IMR-90 (cell line): ENCODE measurements around the gene STAC3. TPM values are rescaled to one million over a fixed set of nuclear protein-coding genes. Genes with fewer than 3 reads are reported as not detected.
A peak's percentile ranks its signal among the peaks of the same experiment; 100 is the strongest.

Source experiments
- ATAC-seq: fragments of 200-7000 bp; cut with Tn5 transposase; 2 replicates; pipeline ENCODE4 v1.9.1; 2020; ENCODE audit warnings: low read depth, mild to moderate bottlenecking, moderate library complexity
- BruUV-seq: library from RNA; stranded (reverse); fragments of 400-500 nt; replicated peaks from 2 replicates; lab custom pipeline; 2021; lab: Mats Ljungman, UMichigan
- CTCF ChIA-PET: fragments of 300-600 bp; formaldehyde crosslinking; extraction: SDS; loops from one replicate; lab custom pipeline; 2021; ENCODE audit warnings: antibody characterized with exemption; lab: Yijun Ruan, JAX
- POLR2A ChIA-PET: fragments of 300-600 bp; sonication (Branson Sonifier 250); formaldehyde crosslinking; loops from one replicate; lab custom pipeline; 2022; ENCODE audit warnings: antibody characterized with exemption; ENCODE audit not compliant: unreplicated experiment; lab: Charles Lee
- DNase-seq: peaks from one replicate; pipeline ENCODE4 v3.0.0; 2013
- H2AFZ ChIP-seq: replicated peaks from 2 replicates; pipeline ENCODE3; 2013; ENCODE audit warnings: low read length, mild to moderate bottlenecking; ENCODE audit not compliant: poor library complexity
- H2AK5ac ChIP-seq: 2 replicates; pipeline ENCODE4 v1.6.1; 2013; ENCODE audit warnings: low read depth, low read length, inconsistent platforms
- H2AK9ac ChIP-seq: replicated peaks from 2 replicates; pipeline ENCODE3; 2013; ENCODE audit warnings: mild to moderate bottlenecking, low read depth, low read length, moderate library complexity; ENCODE audit not compliant: poor library complexity
- H2BK120ac ChIP-seq: 2 replicates; pipeline ENCODE4 v1.6.1; 2013; ENCODE audit warnings: low read depth, low read length, inconsistent platforms
- H2BK15ac ChIP-seq: 3 replicates; pipeline ENCODE4 v1.6.1; 2013; ENCODE audit warnings: low read depth, low read length, inconsistent platforms
- H2BK20ac ChIP-seq: 2 replicates; pipeline ENCODE4 v1.6.1; 2013; ENCODE audit warnings: low read depth, mild to moderate bottlenecking, inconsistent platforms, low read length, moderate library complexity
- H2BK5ac ChIP-seq: 2 replicates; pipeline ENCODE4 v1.6.1; 2013; ENCODE audit warnings: mild to moderate bottlenecking, low read depth, low read length, inconsistent platforms; ENCODE audit not compliant: poor library complexity, severe bottlenecking
- H3K14ac ChIP-seq: replicated peaks from 2 replicates; pipeline ENCODE4 v1.6.1; 2013; ENCODE audit warnings: low read depth, low read length, inconsistent platforms
- H3K18ac ChIP-seq: 2 replicates; pipeline ENCODE4 v1.6.1; 2013; ENCODE audit warnings: low read depth, low read length, control low read depth
- H3K23ac ChIP-seq: 2 replicates; pipeline ENCODE4 v1.6.1; 2013; ENCODE audit warnings: low read depth, low read length, inconsistent platforms
- H3K27ac ChIP-seq: 2 replicates; pipeline ENCODE4 v1.5.1; 2013; ENCODE audit warnings: mild to moderate bottlenecking, control low read depth, low read length; ENCODE audit not compliant: insufficient read depth
- H3K27me3 ChIP-seq: 2 replicates; pipeline ENCODE4 v1.6.1; 2013; ENCODE audit warnings: low read length; ENCODE audit not compliant: control insufficient read depth, insufficient read depth
- H3K36me3 ChIP-seq: 2 replicates; pipeline ENCODE4 v1.6.1; 2013; ENCODE audit warnings: low read length, mixed read lengths; ENCODE audit not compliant: control insufficient read depth, insufficient read depth
- H3K4ac ChIP-seq: 2 replicates; pipeline ENCODE4 v1.6.1; 2013; ENCODE audit warnings: low read depth, low read length, inconsistent platforms
- H3K4me1 ChIP-seq: 2 replicates; pipeline ENCODE4 v1.6.1; 2013; ENCODE audit warnings: low read length, mixed read lengths; ENCODE audit not compliant: control insufficient read depth, insufficient read depth
- H3K4me2 ChIP-seq: 2 replicates; pipeline ENCODE4 v1.6.1; 2013; ENCODE audit warnings: low read depth, mild to moderate bottlenecking, control low read depth, low read length, moderate library complexity
- H3K4me3 ChIP-seq: 2 replicates; pipeline ENCODE4 v1.5.1; 2013; ENCODE audit warnings: low read depth, mild to moderate bottlenecking, control low read depth, low read length, moderate library complexity; ENCODE audit not compliant: insufficient read depth
- H3K56ac ChIP-seq: 2 replicates; pipeline ENCODE4 v1.6.1; 2013; ENCODE audit warnings: low read length, inconsistent platforms; ENCODE audit not compliant: insufficient read depth; ENCODE audit errors: extremely low read depth
- H3K79me1 ChIP-seq, 2 experiments: 2 replicates each; pipeline ENCODE4 v1.6.1; 2013; ENCODE audit warnings: low read length in 2 of 2, inconsistent platforms in 1 of 2, low read depth in 1 of 2
- H3K9ac ChIP-seq: 2 replicates; pipeline ENCODE4 v1.6.1; 2013; ENCODE audit warnings: low read depth, low read length, control low read depth
- H3K9me1 ChIP-seq: 2 replicates; pipeline ENCODE4 v1.6.1; 2013; ENCODE audit warnings: low read length, inconsistent platforms; ENCODE audit not compliant: insufficient read depth
- H3K9me3 ChIP-seq: 2 replicates; pipeline ENCODE4 v1.6.1; 2013; ENCODE audit warnings: low read length; ENCODE audit not compliant: control insufficient read depth, insufficient read depth
- H4K20me1 ChIP-seq: 2 replicates; pipeline ENCODE4 v1.6.1; 2013; ENCODE audit warnings: low read length, inconsistent platforms; ENCODE audit not compliant: insufficient read depth
- H4K5ac ChIP-seq: 2 replicates; pipeline ENCODE4 v1.6.1; 2013; ENCODE audit warnings: mild to moderate bottlenecking, low read depth, low read length, control low read depth
- H4K8ac ChIP-seq, 2 experiments: 2 replicates each; pipeline ENCODE4 v1.6.1; 2013; ENCODE audit warnings: low read depth in 2 of 2, low read length in 2 of 2, control low read depth in 1 of 2, inconsistent platforms in 1 of 2
- H4K91ac ChIP-seq: 2 replicates; pipeline ENCODE4 v1.6.1; 2013; ENCODE audit warnings: low read depth, low read length, inconsistent platforms; ENCODE audit not compliant: insufficient read depth
- FOS ChIP-seq: fragments of 150-350 bp; IDR thresholded peaks from 2 replicates; pipeline ENCODE4 v1.6.1; 2016; ENCODE audit warnings: low read depth, low read length
- POLR2A ChIP-seq: IDR thresholded peaks from 2 replicates; pipeline ENCODE4 v1.6.1; 2012; ENCODE audit warnings: mild to moderate bottlenecking, low read depth, low read length
- WGBS, 2 experiments: methylation state at CpG; one replicate each; pipeline versions ENCODE4 v1.1.5 to v1.1.7; 2013; ENCODE audit warnings: missing lambda C conversion rate in 2 of 2; ENCODE audit not compliant: insufficient read length in 1 of 2; ENCODE audit errors: extremely low coverage in 2 of 2; 5-methylcytosine and 5-hydroxymethylcytosine counted together
- dilution Hi-C: fragments of 300-500 bp; cut with HindIII; formaldehyde crosslinking; loops from one replicate; pipeline ENCODE4 v1.14.3; 2018; ENCODE audit warnings: low sequenced_read_pairs; ENCODE audit not compliant: unreplicated experiment
- in situ Hi-C: fragments of 300-500 bp; cut with MboI; formaldehyde crosslinking; loops from 3 replicates; pipeline ENCODE4 v1.14.3; 2019; ENCODE audit warnings: low sequenced_read_pairs, inconsistent platforms, mixed read lengths
- intact Hi-C: fragments of 100-400 bp; cut with micrococcal nuclease; formaldehyde crosslinking; loops from 2 replicates; pipeline ENCODE4 v1.10.0; 2022
- polyA plus RNA-seq, 3 experiments: library from polyadenylated mRNA; depleted of rRNA; stranded (reverse); fragments of >200 nt; gene quantifications; 2 replicates each; pipeline ENCODE4 v1.2.3, GENCODE V29; 2012; ENCODE audit warnings: low replicate concordance in 1 of 3
- total RNA-seq: library from RNA; depleted of rRNA; stranded (reverse); fragments of >200 nt; gene quantifications from 2 replicates; pipeline ENCODE4 v1.2.3, GENCODE V29; 2012
- TF ChIP-seq, protein P1 (sequence below): fragments of 150-350 bp; IDR thresholded peaks from 2 replicates; pipeline ENCODE4 v1.6.1; 2017; ENCODE audit warnings: mild to moderate bottlenecking, antibody characterized with exemption, low read length, low read depth

The STAC3 gene
- total and polyA plus RNA-seq, 2 of the 4 experiments (the other 2 are of a cell fraction): 0.18 to 0.67 TPM

DNA sequence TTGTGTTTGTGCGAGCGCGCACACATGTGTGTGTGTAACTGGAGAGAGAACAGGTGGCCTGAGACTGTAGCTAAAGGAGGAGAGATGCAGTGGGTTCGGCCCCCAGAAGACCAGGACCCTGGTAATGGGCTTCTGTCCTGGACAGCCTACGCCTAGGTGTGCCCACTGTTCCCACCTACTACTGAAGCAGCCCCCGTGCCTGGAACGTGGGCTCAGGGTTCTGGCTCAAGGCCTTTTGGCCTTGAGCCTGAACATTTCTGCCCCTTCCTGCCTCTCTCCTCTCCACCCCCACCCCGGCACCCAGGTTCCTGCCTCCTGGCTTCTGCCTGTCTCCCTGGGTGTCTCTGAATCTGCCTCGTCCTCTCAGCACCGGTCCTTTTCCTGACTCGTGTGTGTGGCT is 35.9 kb downstream of the STAC3 start:
- H4K5ac ChIP-seq: no peak overlapping the region
- intact Hi-C loops: no loop called here
- DNase-seq (no peak), ATAC-seq (no peak)
- no peak overlapping the region for H3K4me3 ChIP-seq
- no peak overlapping the region for H2AK5ac ChIP-seq
- H3K9ac ChIP-seq: no peak overlapping the region
- ChIA-PET POLR2A (no interaction called here), CTCF (interaction anchor here (1.2 to 3.5 kb wide), 3 partner anchors 24 to 28 kb away, joined by 5 to 25 read pairs (median 6); no protein-coding TSS in a partner anchor)
- peaks cover 0 to 7% of the 10 kb centered on the region in 2 experiments; a peak in 1 of 4 replicates for H3K79me1 ChIP-seq
- no peak overlapping the region for H3K4ac ChIP-seq
- H3K56ac ChIP-seq: no peak overlapping the region
- no peak overlapping the region for H3K27ac ChIP-seq
- H2BK5ac ChIP-seq: no peak overlapping the region
- no peak overlapping the region for H2BK120ac ChIP-seq
- no TSS peak for BruUV-seq
- no peak overlapping the region for H4K91ac ChIP-seq
- H3K14ac ChIP-seq: no peak overlapping the region
- peaks cover 51% of the 10 kb centered on the region for H3K27me3 ChIP-seq
- dilution Hi-C loops: no loop called here
- no peak overlapping the region for H2BK15ac ChIP-seq
- peaks cover 7% of the 10 kb centered on the region for H3K4me1 ChIP-seq
- no peaks in the 10 kb centered on the region for H3K9me3 ChIP-seq
- H2BK20ac ChIP-seq: no peak overlapping the region
- H4K20me1 ChIP-seq: peaks cover 59% of the 10 kb centered on the region
- no peak overlapping the region for H3K18ac ChIP-seq
- no peak overlapping the region for H4K8ac ChIP-seq
- no peak overlapping the region for H3K23ac ChIP-seq
- no peaks in the 10 kb centered on the region for H3K9me1 ChIP-seq
- TF ChIP-seq, protein P1, sequence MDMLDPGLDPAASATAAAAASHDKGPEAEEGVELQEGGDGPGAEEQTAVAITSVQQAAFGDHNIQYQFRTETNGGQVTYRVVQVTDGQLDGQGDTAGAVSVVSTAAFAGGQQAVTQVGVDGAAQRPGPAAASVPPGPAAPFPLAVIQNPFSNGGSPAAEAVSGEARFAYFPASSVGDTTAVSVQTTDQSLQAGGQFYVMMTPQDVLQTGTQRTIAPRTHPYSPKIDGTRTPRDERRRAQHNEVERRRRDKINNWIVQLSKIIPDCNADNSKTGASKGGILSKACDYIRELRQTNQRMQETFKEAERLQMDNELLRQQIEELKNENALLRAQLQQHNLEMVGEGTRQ: no peak
- TF ChIP-seq POLR2A (0 out of 2 replicates have a peak, but pooled peaks have one; percentile 5), FOS (no peak)
- H3K4me2 ChIP-seq: no peak overlapping the region
- H3K36me3 ChIP-seq: peaks cover 37% of the 10 kb centered on the region
- H2AK9ac ChIP-seq: peak overlapping the region; percentile 58
- in situ Hi-C loops: no loop called here
- 35% methylated on average over 3 of the region's 11 CpGs; no CpG with 5 or more reads in 1 of the 2 experiments for WGBS, 2 experiments
- peak overlapping the region; percentile 64 for H2AFZ ChIP-seq
